HTERT RPE-1 (cell line): ENCODE results near the gene WNT11.

Experiments used
- in situ Hi-C: fragments of 300-500 bp; cut with MboI; formaldehyde crosslinking; loops from 4 replicates; pipeline ENCODE4 v1.14.3; 2020; ENCODE audit warnings: low sequenced_read_pairs

WNT11 gene

GRCh38 chr11:76158394-76159302 lies 47.7 kb downstream of the WNT11 start:
- in situ Hi-C loops, result no loop called here

GRCh38 chr11:76157891-76158290 lies 48.4 kb downstream of the WNT11 start:
- in situ Hi-C loops, result no loop called here

GRCh38 chr11:76156971-76157427 lies 49.3 kb downstream of the WNT11 start:
- in situ Hi-C loops, result no loop called here

GRCh38 chr11:76155500-76156227 lies 50.6 kb downstream of the WNT11 start:
- in situ Hi-C loops, result no loop called here

- in situ Hi-C loops, result no loop called here
Measured at GRCh38 chr11:76153571-76153923, 52.8 kb downstream of the WNT11 start.

GRCh38 chr11:76152741-76153570 lies 53.3 kb downstream of the WNT11 start:
- in situ Hi-C loops, result no loop called here

DNA sequence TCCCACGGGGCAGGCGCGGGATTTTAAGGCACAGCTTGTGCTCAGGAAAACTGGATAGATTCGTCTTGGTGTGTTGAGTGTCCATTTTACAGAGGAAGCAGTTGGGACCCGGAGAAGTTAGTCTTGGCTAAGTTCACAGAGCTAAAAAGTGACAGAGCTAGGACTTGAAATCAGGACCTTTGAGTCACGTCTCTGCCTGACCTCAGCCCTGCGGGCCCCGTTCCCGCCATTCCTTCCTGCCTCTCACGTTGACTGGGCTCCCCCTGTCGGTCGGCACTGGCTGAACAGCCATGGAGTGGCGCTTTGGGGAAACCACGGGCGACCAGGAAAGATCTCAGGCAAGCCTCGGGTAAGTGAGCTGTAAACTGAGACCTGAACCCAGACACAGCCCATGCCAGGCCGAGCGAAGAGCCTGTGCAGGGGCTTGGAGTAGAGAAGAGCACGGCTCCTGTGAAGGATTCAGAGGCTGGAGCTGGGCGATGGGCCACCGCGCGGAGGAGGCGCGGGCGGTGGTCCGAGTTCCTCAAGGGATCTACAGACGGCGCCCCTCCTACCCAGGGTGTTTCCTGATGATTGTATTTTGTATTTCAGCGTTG lies 54.1 kb downstream of the WNT11 start:
- in situ Hi-C loops, result no loop called here

DNA sequence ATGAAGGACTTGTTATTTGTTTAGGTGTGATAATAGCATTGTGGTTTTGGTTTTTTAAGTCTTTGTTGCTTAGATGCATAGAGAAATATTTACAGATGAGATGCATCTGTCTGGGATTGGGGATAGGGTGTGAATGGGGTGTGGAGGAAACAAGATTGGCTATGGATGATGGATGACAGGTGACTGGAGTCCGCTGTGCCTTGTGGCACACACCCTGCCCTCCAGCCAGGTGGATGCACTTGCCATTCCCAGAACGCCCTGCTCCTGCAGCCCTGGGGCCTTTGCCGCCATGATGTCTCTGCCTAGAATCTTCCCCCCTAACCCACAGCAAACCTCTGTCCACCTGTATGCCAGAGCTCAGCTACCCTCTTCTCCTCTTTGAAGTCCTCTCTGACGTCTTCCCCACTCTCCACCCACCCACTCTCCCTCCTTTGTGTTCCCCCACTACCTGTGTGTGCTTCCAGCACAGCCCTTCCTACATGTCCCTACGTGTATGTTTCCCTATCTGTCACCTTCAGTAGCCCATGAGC lies 54.7 kb downstream of the WNT11 start:
- in situ Hi-C loops, result no loop called here

DNA sequence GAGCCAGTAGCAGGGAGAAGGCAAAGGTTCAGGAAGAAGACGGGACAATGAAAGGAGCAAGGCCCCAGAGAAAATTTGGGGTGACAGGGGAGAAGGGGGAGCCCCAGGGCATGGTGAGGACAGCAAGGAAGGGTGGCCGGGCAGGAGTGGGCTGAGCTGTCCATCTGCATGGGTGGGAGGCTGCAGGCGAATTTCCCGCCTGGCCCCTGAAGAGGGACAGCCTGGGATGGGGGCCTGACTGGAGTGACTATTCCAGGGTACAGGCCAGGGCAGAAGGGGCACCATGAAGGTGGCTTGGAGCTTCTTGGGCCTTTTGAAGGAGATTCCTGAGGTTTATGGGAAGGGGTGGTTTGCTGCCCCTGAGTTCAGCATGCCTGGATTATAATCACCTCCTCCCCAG lies 56.2 kb downstream of the WNT11 start:
- in situ Hi-C loops, result no loop called here

GRCh38 chr11:76149713-76150112 lies 56.6 kb downstream of the WNT11 start:
- in situ Hi-C loops, result no loop called here

- in situ Hi-C loops, result no loop called here
Measured at GRCh38 chr11:76148941-76149613, 57.2 kb downstream of the WNT11 start.

- in situ Hi-C loops, result no loop called here
Measured at GRCh38 chr11:76148231-76148630, 58.1 kb downstream of the WNT11 start.

DNA sequence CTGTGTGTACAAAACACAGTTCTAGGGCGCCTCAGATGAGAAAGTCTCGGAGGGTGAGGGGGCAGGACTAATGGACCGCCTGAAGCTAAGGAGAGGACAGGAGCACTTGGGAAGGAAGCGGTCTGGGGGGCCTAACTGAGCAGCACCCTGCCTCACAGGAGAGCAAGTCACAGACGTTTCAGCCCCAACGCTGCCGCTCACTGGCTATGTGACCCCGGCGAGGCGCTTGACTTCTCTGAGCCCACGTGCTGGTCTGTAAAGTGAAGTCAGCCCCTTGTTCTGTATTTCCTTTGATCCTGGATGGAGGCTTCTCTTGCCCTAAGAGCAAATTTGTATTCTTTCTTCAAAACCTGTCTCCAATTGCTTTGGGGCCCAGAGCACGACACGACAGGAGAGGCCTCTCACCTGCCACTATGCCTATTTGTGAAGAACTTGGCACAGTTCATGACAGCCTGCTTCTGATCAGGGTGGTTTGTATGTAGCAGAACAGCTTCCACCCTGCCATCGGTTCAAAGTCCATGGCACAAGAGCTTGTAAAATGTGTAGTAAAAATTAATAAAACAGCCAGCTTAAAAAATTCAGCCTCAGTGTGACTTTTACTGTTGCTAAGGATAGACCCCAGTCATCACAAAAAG lies 59.1 kb downstream of the WNT11 start:
- in situ Hi-C loops, result no loop called here

GRCh38 chr11:76143274-76143673 lies 63.0 kb downstream of the WNT11 start:
- in situ Hi-C loops, result no loop called here

GRCh38 chr11:76141901-76142588 lies 64.3 kb downstream of the WNT11 start:
- in situ Hi-C loops, result no loop called here

GRCh38 chr11:76140912-76141574 lies 65.3 kb downstream of the WNT11 start:
- in situ Hi-C loops, result no loop called here

DNA sequence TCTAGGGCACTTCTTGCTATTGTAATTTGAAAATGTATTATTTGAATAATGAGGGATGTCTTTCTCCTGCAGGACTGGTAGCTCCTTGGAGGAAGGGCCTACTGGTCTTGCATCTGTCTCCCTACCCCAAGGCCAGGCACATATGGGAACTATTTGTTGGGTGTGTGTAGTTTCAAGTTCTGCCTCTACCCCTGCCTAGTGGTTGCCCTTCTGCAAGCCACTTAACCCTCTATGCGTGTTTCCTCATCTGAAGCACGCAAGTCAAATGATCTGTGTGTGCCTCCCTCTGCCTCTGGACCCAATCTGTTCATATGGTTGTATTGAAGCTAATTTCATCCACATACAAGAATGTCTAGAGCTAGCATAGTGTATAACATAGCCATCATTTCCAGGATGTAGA lies 67.0 kb downstream of the WNT11 start:
- in situ Hi-C loops, result no loop called here
